GM18868 (cell line): Measurements from ENCODE around the gene LARGE1.

Experiments
- ATAC-seq: cut with Tn5 transposase; IDR thresholded peaks from one replicate; pipeline ENCODE4 v1.9.1; 2021; ENCODE audit warnings: mild to moderate bottlenecking, moderate library complexity; ENCODE audit not compliant: unreplicated experiment

The LARGE1 gene

DNA sequence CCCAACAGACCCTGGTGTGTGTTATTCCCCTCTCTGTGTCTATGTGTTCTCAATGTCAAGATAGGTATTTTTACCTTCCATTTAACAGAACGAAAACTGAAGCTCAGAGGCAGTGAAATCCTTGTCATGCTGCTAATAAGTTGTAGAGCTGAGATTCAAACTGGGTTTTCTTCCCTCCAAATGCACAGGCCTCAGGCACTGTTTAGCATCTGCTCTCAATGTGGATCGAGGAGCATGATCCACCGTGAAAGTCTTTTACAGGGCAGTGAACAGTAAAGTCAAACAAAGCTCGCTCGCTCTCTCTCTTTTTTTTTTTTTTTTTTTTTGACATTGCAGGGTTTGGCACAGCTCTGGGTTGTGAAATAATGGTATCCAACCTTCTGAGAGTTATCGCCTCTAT is 461.1 kb downstream of the LARGE1 start:
- ATAC-seq: no peak

DNA sequence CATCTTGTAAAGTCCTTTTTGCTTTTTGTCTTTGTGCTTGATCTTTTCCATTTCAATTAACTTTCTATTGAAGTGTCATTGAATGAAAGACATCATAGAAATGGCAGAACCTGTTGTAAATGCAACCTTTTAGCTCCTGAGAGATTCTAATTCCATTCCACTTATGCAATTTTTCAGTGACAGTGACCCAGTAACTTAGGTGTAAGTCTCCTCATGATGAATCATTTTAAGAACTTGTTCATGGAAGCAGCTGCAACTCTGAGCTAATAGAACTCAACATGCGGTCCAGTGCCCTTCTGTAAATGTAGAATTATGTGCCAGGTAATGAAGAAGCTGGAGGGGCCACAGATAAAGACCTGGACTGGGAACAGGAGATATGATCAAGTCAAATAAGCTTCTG is 463.8 kb downstream of the LARGE1 start:
- ATAC-seq: no peak

DNA sequence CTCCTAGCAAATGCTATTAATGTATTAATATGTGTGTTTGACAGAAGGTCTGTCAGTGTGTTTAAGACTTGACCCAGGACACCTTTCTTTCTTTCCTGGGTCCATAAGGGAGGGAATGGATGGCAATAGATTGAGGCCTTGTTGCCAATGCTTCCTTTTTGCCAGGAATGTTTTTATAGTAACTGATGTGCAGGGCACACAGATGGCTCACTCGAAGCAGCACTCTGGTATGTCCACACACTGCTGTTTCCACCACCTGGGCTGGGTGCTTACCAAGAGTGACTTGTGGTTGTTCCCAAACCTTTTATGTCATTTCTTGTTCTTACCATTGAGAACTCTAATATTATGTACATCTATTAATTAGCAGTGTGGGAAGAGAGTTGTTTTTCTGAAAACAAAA is 465.2 kb downstream of the LARGE1 start:
- ATAC-seq: no peak

DNA sequence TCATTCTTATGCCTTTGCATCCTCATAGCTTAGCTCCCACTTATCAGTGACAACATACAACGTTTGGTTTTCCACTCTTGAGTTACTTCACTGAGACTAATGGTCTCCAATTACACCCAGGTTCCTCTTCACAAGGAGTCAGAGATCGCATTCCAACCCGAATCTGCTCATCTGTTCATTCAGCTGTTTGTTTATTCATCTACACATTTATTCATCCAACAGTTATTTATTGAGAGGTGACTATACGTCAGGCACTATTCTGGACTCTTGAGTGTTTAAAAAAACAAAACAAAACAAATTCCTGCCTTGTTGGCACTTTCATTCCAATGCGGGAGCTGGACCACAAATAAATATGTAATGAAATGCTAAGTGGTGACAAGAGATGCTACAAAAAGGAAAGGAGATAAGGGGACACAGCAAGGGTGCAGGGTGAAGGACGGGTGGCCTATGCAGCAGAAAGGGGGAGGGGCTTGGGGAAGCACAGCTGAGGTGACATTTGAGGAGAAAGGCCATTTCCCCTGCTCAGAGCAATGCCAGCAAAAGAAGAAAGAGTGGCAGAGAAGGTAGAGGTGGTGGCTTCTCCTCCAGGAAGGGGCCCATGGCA is 468.3 kb downstream of the LARGE1 start:
- no peak for ATAC-seq

DNA sequence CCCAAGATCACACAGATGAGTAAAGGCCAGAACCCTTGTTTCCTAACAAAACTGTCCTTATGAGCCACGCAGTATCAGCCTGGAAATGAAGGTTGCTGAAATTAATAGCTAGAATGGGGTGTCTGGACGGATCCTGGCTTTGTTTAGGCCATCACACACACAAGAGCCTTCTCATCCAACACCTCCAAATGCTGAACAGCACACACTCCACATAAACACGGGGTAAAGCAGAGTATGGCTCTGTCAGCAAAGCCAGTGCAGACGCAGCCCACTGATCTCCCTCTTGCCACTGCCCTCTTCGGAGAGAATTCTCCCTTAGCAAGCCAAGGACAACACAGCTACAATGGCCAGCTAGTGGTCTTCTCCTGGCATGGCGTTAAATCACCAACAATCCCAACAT is 469.5 kb downstream of the LARGE1 start:
- no peak for ATAC-seq

DNA sequence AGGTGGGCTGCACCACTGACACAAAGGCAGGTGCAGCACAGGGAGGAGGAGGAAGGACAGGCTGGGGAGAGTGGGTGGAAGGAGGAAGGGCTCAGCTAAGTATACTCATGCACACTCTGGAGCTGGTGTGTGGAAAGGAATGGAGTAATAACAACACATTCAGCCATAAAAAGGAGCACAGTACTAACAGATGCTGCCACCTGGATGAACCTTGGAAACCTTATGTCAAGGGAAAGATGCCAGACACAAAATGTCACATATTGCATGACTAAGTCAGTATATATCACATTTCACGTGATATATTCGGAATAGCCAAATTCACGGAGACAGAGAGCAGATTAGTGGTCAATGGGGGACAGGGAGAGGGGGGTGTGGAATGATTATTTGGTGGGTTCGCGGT is 472.5 kb downstream of the LARGE1 start:
- ATAC-seq: no peak

DNA sequence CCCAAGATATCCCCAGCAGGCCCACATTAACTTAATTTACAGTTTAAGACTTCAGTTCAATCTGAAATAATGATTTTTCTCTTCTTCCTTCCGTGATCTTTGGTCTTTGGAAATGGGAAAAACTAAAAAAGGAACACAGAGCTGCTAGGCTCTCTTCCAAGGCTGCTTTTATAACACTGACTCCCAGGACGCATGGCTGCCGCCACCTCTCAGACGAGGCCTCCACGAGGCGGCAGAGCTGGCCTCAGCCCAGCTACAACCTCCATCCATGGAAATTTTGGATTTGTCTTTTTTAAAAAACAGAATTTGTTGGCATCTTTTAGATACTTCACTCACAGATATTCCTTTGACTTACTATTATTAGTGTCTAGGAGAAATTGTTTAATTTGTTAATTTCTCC is 476.6 kb downstream of the LARGE1 start:
- ATAC-seq: no peak

DNA sequence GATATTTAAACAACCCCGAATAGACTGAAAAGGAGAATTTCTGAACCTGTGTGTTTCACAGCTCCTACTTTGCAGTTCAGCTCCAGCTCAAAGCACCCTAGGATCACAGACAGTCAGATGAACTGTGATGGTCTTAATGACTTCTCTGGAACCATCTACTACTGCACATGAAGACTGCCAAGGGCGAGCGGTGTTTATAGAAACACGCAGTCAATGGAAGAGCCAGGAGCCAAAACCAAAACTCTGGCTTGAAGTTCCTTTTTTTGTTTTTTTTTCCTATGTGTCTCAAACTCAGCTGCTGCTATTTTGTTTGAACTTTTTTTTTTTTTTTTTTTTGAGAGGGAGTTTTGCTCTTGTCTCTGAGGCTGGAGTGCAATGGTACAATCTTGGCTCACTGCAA is 479.5 kb downstream of the LARGE1 start:
- ATAC-seq: no peak

DNA sequence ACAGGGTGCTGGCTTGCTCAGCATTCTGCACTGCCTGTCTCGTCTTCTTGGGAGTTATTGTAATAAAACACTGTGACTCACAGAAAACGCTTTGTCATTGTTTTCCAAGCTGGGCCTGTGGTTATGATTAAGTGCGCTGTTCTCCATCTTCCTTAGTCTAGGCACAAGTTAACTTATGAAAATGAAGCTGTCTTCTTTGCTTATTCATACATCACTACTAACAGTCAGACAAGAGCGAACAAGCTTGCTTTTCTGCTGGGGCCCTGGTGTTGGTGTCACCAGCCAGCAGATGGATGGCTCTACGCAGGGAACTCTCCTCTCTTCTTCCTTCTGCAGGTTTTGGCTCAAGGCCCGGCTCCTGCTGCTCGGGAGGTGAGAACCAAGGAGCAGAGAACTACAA is 482.0 kb downstream of the LARGE1 start:
- ATAC-seq: no peak

DNA sequence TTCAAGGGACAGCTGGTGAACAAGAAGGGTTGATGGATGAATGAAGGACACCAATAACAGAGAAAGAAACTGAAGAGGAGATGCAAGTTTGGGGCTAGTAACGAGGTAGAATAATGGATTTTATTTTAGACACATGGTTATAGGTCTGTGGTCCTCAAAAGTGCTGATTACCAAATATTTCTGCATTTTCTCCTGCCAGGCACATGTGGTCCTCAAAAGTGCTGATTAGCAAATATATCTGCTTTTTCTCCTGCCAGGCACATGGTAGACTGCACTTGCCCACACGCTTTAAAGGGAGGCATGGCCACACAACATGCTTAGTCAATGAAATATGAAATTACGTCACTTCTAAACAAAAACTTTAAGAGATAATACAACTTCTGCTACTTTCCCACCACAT is 489.0 kb downstream of the LARGE1 start:
- ATAC-seq: no peak

DNA sequence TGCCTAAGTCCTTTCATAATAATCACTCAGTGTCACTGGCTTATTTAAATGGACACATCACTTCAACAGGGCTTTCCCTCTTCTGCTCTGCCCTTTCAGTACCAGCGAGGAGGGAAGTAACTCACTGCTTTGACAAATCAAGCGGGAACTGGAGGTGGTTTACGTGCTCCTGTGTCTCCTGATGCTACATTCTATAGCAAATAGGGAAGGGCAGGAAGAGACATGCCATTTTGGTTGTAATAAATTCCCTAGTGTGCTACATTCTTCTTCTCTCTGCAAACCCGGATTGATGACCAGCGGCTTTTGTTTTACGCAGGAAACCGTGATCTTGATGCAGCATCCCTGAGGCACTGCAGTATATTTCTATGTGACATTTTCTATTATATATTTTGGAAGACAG is 491.0 kb downstream of the LARGE1 start:
- no peak for ATAC-seq

DNA sequence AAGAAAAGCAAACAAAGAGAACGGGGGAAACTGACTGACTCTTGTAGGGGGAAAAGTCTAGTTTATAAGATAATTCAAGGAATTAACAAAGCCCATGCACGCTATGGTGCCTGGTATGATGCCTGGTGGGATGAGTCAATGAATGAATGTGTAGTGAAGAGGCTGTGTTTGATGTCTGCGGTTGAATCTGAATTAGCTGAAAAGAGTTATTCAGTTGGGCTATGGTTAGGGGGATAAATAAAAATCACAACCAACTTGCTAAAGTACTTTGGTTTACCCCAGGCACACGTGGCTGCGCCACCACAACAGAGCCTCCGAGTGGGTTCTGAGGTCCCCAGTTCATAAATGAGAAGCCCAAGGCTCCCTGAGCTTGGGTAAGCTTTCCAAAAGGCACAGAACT is 492.8 kb downstream of the LARGE1 start:
- ATAC-seq: no peak

DNA sequence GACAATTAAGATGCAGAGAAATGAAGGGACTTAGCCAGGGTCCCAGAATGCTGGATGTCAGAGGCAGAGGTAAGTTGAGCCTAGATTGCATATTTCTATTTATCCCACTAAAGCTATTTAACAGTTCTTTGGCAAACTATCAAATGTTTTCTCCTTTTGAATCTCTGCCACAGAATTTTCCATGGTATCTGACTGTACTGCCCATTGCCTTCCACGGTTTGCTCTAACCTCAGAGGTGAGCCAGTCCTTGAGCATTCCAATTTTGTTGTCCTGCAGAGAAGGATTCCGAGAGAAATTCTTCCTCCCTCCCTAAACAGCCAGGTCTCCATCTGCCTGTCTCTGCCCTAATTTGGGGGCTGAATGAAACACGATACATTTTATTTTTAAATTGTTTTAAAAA is 493.8 kb downstream of the LARGE1 start:
- no peak for ATAC-seq

DNA sequence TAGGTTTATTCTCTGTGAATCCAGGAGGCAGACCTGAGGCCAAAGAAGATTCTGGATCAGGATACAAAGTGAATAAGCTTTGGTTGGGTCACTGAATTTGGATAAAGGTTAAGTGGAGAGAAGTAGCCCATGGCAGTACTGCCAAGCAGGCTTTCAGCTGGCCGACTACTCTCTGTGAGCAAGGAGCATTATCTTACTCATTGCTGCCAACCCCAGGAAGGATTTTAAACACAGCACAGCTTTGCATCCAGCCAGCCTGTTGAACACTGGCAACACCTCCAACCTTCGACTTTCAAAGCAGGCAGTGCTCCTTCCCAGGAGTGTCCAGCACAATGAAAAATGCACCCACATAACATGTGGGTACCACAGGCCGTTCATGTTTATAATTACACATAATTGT is 498.4 kb downstream of the LARGE1 start:
- no peak for ATAC-seq

DNA sequence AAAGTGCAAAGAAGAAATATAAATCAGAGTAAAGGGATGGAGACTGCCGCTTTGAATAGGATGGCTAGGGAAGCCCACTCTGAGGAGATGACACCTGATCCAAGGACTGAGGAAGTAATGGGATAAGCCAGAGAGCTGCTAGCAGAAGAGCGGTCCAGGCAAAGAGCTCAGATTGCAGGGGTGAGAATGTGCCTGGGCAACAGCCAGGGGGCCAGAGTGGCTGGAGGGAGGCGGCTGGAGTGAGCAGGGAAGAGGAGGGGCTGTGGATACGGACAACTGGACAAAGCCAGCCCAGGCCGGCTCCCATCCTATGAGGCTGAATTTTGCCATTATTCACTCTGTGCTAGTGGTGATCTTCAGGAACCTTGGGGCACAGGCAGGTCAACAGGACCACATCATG is 501.8 kb downstream of the LARGE1 start:
- no peak for ATAC-seq

DNA sequence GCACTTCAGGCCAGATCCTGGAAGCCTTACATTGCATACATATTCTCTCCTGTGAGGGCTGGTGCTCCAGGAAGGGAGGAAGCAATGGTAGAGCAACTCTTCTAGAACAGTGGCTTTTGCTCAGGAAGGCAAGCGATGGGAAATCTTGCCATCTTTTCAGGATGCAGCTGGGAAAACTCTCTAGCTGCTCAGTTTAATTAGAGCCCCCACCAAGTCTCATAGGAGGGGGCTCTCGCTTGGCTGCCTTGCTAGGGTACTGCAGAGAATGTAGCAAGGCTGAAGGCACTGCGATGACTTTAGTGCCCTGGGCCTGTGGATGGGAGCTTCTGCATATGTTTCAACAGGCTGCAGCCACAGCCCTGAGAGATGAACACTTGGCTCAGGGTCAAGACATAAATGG is 504.9 kb downstream of the LARGE1 start:
- no peak for ATAC-seq

DNA sequence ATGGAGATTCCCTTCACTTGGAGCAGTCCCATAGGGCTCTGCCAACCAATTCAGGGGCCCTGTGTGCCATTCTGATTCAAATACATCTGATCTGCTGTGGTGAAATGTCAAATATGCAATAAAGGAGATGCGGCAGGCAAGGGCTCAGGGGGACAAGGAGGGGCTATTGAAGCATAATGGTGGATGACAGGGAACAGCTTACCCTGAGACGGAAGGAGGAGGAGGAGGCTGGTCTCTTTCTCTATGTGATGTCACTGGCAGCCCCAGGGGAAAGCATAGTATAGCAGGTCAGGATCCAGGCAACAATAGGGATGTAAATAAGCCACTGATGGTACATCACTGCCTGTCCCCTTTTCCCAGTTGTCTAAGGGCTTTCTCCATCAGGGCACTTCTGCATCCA is 511.2 kb downstream of the LARGE1 start:
- no peak for ATAC-seq

DNA sequence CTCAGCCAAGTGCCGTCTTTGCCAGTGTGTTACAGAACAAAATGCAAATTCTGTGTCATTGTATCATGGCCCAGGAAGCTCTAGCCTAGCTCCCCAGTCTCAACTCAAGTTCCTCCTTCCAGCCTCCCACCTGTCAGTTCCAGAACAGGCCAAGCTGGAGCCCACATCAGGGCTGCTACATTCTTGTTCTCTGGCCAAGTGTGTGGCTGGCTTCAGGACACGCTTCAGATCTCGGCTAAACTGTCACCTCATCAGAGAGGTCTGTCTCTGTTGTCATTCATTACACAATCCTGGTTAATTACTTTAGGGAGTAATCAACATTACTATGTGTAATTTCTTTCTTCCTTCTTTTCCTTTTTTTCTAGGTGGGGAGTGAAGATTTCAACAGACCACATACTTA is 515.1 kb downstream of the LARGE1 start:
- no peak for ATAC-seq

DNA sequence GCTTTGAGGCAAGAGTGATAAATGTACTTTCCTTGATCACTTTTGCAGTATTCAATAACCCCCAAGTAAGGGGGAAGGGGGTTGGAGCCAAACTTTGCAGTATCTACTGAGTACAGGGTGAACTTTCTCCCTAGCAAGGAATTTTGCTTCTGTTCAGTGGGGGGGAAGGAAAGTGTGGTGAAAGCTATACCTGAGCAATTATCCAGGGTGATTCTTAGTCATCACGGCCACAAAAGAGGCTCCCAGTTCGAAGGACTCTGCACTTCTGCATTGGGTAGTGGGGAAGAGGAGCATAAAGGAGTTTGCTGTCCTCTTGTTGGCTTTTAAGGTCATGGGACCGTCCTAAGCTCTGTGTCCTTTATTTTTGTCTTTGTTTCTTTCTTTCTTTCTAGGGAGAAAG is 515.6 kb downstream of the LARGE1 start:
- ATAC-seq: no peak

DNA sequence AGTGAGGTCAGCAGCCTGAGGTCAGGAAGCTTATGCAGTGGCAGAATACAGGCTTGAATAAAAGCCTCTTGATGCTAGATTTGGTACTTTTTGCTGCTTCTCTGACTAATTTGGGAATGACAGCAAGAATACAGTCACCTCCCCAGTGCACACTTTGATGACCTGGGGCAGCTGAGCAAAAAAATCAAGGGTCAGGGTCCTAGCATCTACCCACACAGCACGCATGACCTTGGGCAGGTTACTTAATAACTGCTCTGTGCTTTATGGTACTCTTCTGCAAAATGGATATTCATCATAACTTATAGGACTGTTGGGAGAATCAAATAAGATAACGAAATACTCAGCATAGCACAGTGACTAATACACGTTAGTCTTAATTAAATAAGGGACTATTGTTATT is 518.0 kb downstream of the LARGE1 start:
- ATAC-seq: no peak

DNA sequence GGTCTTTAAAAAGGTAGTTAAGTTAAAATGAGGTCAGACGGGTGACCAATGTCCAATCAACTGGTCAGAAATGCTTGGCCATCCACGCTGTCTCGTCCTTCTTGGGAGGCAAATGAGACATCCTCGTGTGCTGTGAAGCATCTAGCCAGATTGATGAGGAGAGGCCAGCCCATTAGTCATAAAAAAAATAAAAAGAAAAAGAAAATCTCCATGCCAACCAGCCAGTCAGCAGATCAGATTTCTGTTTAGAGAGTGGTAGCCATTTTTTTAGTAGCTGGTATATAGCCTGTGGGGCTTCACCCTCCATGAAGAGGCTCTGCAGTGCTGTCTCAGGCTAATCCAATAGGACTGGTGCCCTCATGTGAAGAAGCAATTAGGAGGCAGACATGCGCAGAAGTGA is 519.0 kb downstream of the LARGE1 start:
- no peak for ATAC-seq

DNA sequence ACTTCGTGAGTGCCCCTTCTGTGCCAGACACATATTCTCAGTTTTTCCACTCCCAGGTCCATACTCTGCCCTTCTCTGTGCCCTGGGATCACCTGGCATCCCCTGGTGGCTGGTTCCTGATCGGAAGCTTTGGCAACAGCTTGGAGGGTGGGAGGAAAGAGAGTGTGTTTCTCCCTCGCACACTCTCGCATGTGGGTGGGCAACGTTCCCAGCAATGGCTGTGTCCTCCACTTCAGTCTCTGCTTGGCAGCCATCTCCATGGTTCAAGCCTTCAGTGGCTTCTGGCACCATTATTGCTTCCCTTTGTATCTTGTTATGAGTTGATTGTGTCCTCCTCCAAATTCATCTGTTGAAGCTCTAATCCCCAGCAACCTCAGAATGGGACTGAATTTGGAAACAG is 519.4 kb downstream of the LARGE1 start:
- ATAC-seq: no peak

DNA sequence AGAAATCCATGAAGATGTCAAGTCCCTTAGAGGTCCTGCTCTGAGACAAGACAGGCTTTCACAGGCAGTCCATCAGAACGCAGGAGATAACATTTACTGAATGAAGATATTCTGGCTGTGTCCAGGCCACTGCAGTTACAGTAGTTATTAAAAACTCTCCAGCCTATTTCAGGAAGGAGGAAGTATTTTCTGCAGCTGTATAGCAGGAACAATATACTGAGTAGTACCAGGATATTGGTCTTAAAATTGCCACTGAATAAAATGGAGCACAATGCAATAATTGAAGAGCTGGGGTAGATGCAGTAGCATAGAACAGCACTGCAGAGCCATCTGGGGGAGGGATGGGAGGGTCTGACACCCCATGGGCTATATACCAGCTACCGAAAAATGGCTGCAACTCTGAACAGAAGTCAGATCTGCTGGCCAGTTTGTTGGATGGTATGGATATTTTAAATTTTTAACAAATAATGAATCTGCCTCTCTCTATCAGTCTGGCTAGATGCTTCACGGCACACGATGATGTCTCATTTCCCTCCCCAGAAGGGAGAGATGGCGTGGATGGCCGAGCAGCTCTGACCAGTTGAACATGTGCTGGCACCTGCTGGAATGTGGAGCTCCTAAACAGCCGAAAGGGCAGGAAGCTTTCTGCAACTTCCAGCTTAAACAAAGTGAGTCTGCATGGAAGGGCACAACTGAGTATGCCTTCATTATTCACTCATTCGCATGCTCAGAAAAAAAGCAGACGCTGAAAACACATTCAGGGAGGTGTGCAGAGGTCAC is 520.0 kb downstream of the LARGE1 start:
- ATAC-seq: no peak
